Activated T-cell treated with anti-CD3 and anti-CD28 coated beads, Interleukin-2, amount 50 U/mL, for 4 hours (primary cell): ENCODE measurements around the gene C6orf120. TPM values are rescaled to one million over a fixed set of nuclear protein-coding genes. Genes with fewer than 3 reads are reported as not detected.
A peak's percentile ranks its signal among the peaks of the same experiment; 100 is the strongest.

Experiments used
- ATAC-seq, 2 donors: fragments of 200-7000 bp; cut with Tn5 transposase; one replicate each; pipeline ENCODE4 v1.10.0; 2021
- DNase-seq: peaks from one replicate; pipeline ENCODE4 v3.0.0-alpha.2; 2020
- H3K27me3 Mint-ChIP-seq: one replicate; pipeline ENCODE4 v1.8.0; 2021; ENCODE audit warnings: low read depth, mixed read lengths
- H3K36me3 Mint-ChIP-seq: one replicate; pipeline ENCODE4 v1.8.0; 2022; ENCODE audit warnings: mixed read lengths; ENCODE audit not compliant: insufficient read depth
- H3K4me1 Mint-ChIP-seq: one replicate; pipeline ENCODE4 v1.8.0; 2021; ENCODE audit warnings: low read depth, mixed read lengths
- H3K4me3 Mint-ChIP-seq: one replicate; pipeline ENCODE4 v1.8.0; 2021; ENCODE audit warnings: mild to moderate bottlenecking, moderate library complexity, mixed read lengths
- H3K9me3 Mint-ChIP-seq: one replicate; pipeline ENCODE4 v1.8.0; 2021; ENCODE audit warnings: mixed read lengths
- total RNA-seq, 3 donors: library from RNA; stranded (reverse); gene quantifications; one replicate each; pipeline ENCODE4 v1.2.1, GENCODE V29; 2021

The C6orf120 gene
- total RNA-seq, 3 donors from 2014 or later, result 31.2 to 32.0 (median 31.4) TPM

GRCh38 chr6:169700296-169700695 lies 1.6 kb upstream of the C6orf120 start:
- Mint-ChIP-seq H3K36me3 (peaks cover 11% of the 10 kb centered on the region), H3K27me3 (no peaks in the 10 kb centered on the region), H3K4me3 (peak overlapping the region; percentile 87), H3K9me3 (no peaks in the 10 kb centered on the region), H3K4me1 (peaks cover 34% of the 10 kb centered on the region)
- DNase-seq (no peak), ATAC-seq (no peak)

- Mint-ChIP-seq H3K4me3 (peak overlapping the region; percentile 87), H3K9me3 (no peaks in the 10 kb centered on the region), H3K36me3 (peaks cover 10% of the 10 kb centered on the region), H3K4me1 (peaks cover 43% of the 10 kb centered on the region), H3K27me3 (no peaks in the 10 kb centered on the region)
- DNase-seq (no peak), ATAC-seq (peak; percentile 1 to 3)
Observed at GRCh38 chr6:169701311-169701953, 494 bp upstream of the C6orf120 start.

GRCh38 chr6:169702840-169703246 lies 917 bp downstream of the C6orf120 start:
- Mint-ChIP-seq H3K9me3 (no peaks in the 10 kb centered on the region), H3K27me3 (no peaks in the 10 kb centered on the region), H3K36me3 (peaks cover 10% of the 10 kb centered on the region), H3K4me1 (peaks cover 47% of the 10 kb centered on the region), H3K4me3 (peak overlapping the region; percentile 87)
- DNase-seq (peak; percentile 18), ATAC-seq (peak; percentile 7 to 9)

- DNase-seq, result no peak
- ATAC-seq, result no peak
- Mint-ChIP-seq H3K36me3 (peaks cover 20% of the 10 kb centered on the region), H3K9me3 (no peaks in the 10 kb centered on the region), H3K4me3 (no peak overlapping the region), H3K27me3 (no peaks in the 10 kb centered on the region), H3K4me1 (peaks cover 45% of the 10 kb centered on the region)
Observed at GRCh38 chr6:169707772-169708171, 5.8 kb downstream of the C6orf120 start.

- H3K4me1 Mint-ChIP-seq, result peaks cover 37% of the 10 kb centered on the region
- H3K4me3 Mint-ChIP-seq, result no peak overlapping the region
- H3K27me3 Mint-ChIP-seq, result no peaks in the 10 kb centered on the region
- ATAC-seq, result peak; percentile 35 to 53
- DNase-seq, result no peak
- peaks cover 20% of the 10 kb centered on the region for H3K36me3 Mint-ChIP-seq
- H3K9me3 Mint-ChIP-seq, result no peaks in the 10 kb centered on the region
Observed at GRCh38 chr6:169709293-169709692, 7.4 kb downstream of the C6orf120 start.

GRCh38 chr6:169710009-169710408 lies 8.1 kb downstream of the C6orf120 start:
- DNase-seq, result no peak
- Mint-ChIP-seq H3K4me1 (peaks cover 34% of the 10 kb centered on the region), H3K9me3 (no peaks in the 10 kb centered on the region), H3K36me3 (peaks cover 25% of the 10 kb centered on the region), H3K4me3 (no peak overlapping the region), H3K27me3 (no peaks in the 10 kb centered on the region)
- no peak for ATAC-seq

GRCh38 chr6:169714178-169714577 lies 12.3 kb downstream of the C6orf120 start:
- Mint-ChIP-seq H3K9me3 (no peaks in the 10 kb centered on the region), H3K27me3 (no peaks in the 10 kb centered on the region), H3K4me3 (no peak overlapping the region), H3K36me3 (peaks cover 33% of the 10 kb centered on the region), H3K4me1 (peaks cover 17% of the 10 kb centered on the region)
- ATAC-seq, result peak; percentile 74 to 84
- DNase-seq, result no peak

- DNase-seq, result no peak
- Mint-ChIP-seq H3K27me3 (no peaks in the 10 kb centered on the region), H3K4me3 (no peak overlapping the region), H3K36me3 (peaks cover 37% of the 10 kb centered on the region), H3K4me1 (peaks cover 17% of the 10 kb centered on the region), H3K9me3 (no peaks in the 10 kb centered on the region)
- no peak for ATAC-seq
Observed at GRCh38 chr6:169714595-169714994, 12.7 kb downstream of the C6orf120 start.

- peaks cover 34% of the 10 kb centered on the region for H3K4me1 Mint-ChIP-seq
- H3K4me3 Mint-ChIP-seq, result no peak overlapping the region
- peaks cover 28% of the 10 kb centered on the region for H3K36me3 Mint-ChIP-seq
- no peaks in the 10 kb centered on the region for H3K27me3 Mint-ChIP-seq
- ATAC-seq (no peak), DNase-seq (no peak)
- H3K9me3 Mint-ChIP-seq, result no peaks in the 10 kb centered on the region
Observed at GRCh38 chr6:169719117-169719516, 17.2 kb downstream of the C6orf120 start.

- H3K4me1 Mint-ChIP-seq, result peaks cover 34% of the 10 kb centered on the region
- H3K4me3 Mint-ChIP-seq, result peak overlapping the region; percentile 33
- DNase-seq, result no peak
- H3K36me3 Mint-ChIP-seq, result peaks cover 18% of the 10 kb centered on the region
- ATAC-seq, result no peak
- H3K9me3 Mint-ChIP-seq, result no peaks in the 10 kb centered on the region
- no peaks in the 10 kb centered on the region for H3K27me3 Mint-ChIP-seq
Observed at GRCh38 chr6:169720207-169720855, 18.4 kb downstream of the C6orf120 start.

GRCh38 chr6:169722362-169723199 lies 20.7 kb downstream of the C6orf120 start:
- H3K4me1 Mint-ChIP-seq, result peaks cover 38% of the 10 kb centered on the region
- H3K9me3 Mint-ChIP-seq, result no peaks in the 10 kb centered on the region
- peak overlapping the region; percentile 92 for H3K4me3 Mint-ChIP-seq
- no peaks in the 10 kb centered on the region for H3K27me3 Mint-ChIP-seq
- peaks cover 9% of the 10 kb centered on the region for H3K36me3 Mint-ChIP-seq
- DNase-seq (no peak), ATAC-seq (peak; percentile 23 to 26)

- H3K36me3 Mint-ChIP-seq, result peaks cover 9% of the 10 kb centered on the region
- DNase-seq, result peak; percentile 55
- H3K4me3 Mint-ChIP-seq, result peak overlapping the region; percentile 92
- peaks cover 38% of the 10 kb centered on the region for H3K4me1 Mint-ChIP-seq
- no peaks in the 10 kb centered on the region for H3K9me3 Mint-ChIP-seq
- peak; percentile 20 to 39 for ATAC-seq
- no peaks in the 10 kb centered on the region for H3K27me3 Mint-ChIP-seq
Observed at GRCh38 chr6:169723200-169723909, 21.4 kb downstream of the C6orf120 start.

GRCh38 chr6:169723991-169724493 lies 22.1 kb downstream of the C6orf120 start:
- peaks cover 36% of the 10 kb centered on the region for H3K4me1 Mint-ChIP-seq
- peaks cover 9% of the 10 kb centered on the region for H3K36me3 Mint-ChIP-seq
- no peaks in the 10 kb centered on the region for H3K27me3 Mint-ChIP-seq
- H3K4me3 Mint-ChIP-seq, result peak overlapping the region; percentile 59
- no peaks in the 10 kb centered on the region for H3K9me3 Mint-ChIP-seq
- ATAC-seq (peak; percentile 56 to 58), DNase-seq (peak; percentile 25)
